Activated gamma-delta T cell (primary cell): ENCODE results near the gene SLC10A7.

Source experiments
- DNase-seq: peaks from one replicate; lab custom pipeline; 2025; lab: John Stamatoyannopoulos, UW

The SLC10A7 gene

GRCh38 chr4:146310319-146311021, 211.3 kb downstream of the SLC10A7 start:
- DNase-seq, result no peak

- DNase-seq, result no peak
These were observed 212.8 kb downstream of the SLC10A7 start for GRCh38 chr4:146308951-146309350.

GRCh38 chr4:146302822-146303221, 218.9 kb downstream of the SLC10A7 start:
- DNase-seq, result no peak

GRCh38 chr4:146299607-146300006, 222.1 kb downstream of the SLC10A7 start:
- DNase-seq, result no peak

- no peak for DNase-seq
These were observed 227.0 kb downstream of the SLC10A7 start for GRCh38 chr4:146294776-146295175.

- DNase-seq, result no peak
These were observed 229.2 kb downstream of the SLC10A7 start for GRCh38 chr4:146292508-146292907.

- no peak for DNase-seq
These were observed 230.4 kb downstream of the SLC10A7 start for GRCh38 chr4:146291313-146291712.

- no peak for DNase-seq
These were observed 233.5 kb downstream of the SLC10A7 start for GRCh38 chr4:146288193-146288592.

GRCh38 chr4:146285037-146285436, 236.7 kb downstream of the SLC10A7 start:
- DNase-seq, result no peak

- DNase-seq, result no peak
These were observed 237.7 kb downstream of the SLC10A7 start for GRCh38 chr4:146283758-146284651.

- DNase-seq, result no peak
These were observed 239.1 kb downstream of the SLC10A7 start for GRCh38 chr4:146282657-146283056.

- no peak for DNase-seq
These were observed 242.8 kb downstream of the SLC10A7 start for GRCh38 chr4:146278986-146279385.

- no peak for DNase-seq
These were observed 246.4 kb downstream of the SLC10A7 start for GRCh38 chr4:146275370-146275769.

GRCh38 chr4:146274774-146275173, 247.0 kb downstream of the SLC10A7 start:
- no peak for DNase-seq

- DNase-seq, result no peak
These were observed 248.4 kb downstream of the SLC10A7 start for GRCh38 chr4:146273204-146273901.

GRCh38 chr4:146271466-146271865, 250.3 kb downstream of the SLC10A7 start:
- DNase-seq, result no peak

- DNase-seq, result no peak
These were observed 252.5 kb downstream of the SLC10A7 start for GRCh38 chr4:146269228-146269653.

- DNase-seq, result no peak
These were observed 253.9 kb downstream of the SLC10A7 start for GRCh38 chr4:146267826-146268225.

GRCh38 chr4:146265950-146266490, 255.7 kb downstream of the SLC10A7 start:
- no peak for DNase-seq

GRCh38 chr4:146263793-146264192, 257.9 kb downstream of the SLC10A7 start:
- no peak for DNase-seq

GRCh38 chr4:146261041-146261440, 260.7 kb downstream of the SLC10A7 start:
- no peak for DNase-seq

- DNase-seq, result no peak
These were observed 261.2 kb downstream of the SLC10A7 start for GRCh38 chr4:146260521-146260920.
